ENCODE data around the gene LRRC8B.

- TF ChIP-seq EZH2 (IDR thresholded peaks at IDR 0.05; ENCODE audit: insufficient read depth, poor library complexity, severe bottlenecking), result no peak
- no peak for TF ChIP-seq EZH2phosphoT487 (IDR thresholded peaks at IDR 0.05; ENCODE audit: insufficient read depth, low read depth)
Observed at GRCh38 chr1:89546934-89547562, 22.4 kb downstream of the LRRC8B start.

Data from GM23248 (cell line).